Left lobe of liver (tissue), 2 donors: ENCODE results near the gene CTRL. TPM values are rescaled to one million over a fixed set of nuclear protein-coding genes. Genes with fewer than 3 reads are reported as not detected.

Experiments used
- ATAC-seq: fragments of 200-7000 bp; cut with Tn5 transposase; one replicate; pipeline ENCODE4 v1.9.1; 2020; ENCODE audit warnings: mild to moderate bottlenecking, moderate library complexity
- DNase-seq: peaks from one replicate; pipeline ENCODE4 v3.0.0-alpha.2; 2020; ENCODE audit warnings: low spot score
- total RNA-seq: library from RNA; stranded (reverse); gene quantifications from one replicate; pipeline ENCODE4 v1.2.1, GENCODE V29; 2021
- donor health status: DM: no; HTN: no; CAD: no; lungs with moderate emphysema.
- donor health status: DM: no; HTN: yes; CAD: no.

CTRL gene
- total RNA-seq, 1 donor from 2014 or later: 0.73 TPM

DNA sequence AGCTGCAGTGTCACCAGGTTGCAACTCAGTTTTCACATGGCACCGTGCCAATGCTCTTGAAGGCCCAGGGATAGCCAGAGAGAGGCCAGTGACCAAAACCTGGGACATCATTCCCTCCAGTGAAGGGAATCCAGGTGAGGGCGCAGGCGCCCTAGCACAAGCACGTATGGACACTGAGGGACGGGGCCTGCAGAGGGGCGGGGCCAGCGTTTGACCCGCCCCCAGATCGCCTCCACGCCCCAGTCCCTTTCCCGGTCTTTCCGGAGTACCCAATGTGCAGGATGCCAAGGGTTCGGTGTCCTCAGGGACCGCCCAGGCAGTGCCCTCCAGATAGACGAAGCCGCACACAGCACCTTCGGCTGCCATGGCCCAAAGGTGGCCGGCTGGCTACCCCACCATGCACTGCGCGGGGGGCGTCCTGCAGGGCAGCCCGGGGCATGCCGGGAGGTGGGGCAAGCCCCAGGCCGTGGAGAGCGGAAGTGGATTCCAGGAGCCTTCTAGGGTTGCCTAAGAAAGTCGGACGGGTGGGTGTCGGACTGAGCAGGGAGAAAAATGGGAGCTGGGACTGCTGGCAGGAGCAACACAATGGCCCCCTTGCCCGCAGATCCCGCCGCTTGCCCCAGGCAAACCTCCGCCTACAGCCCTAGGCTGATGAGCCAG, 32.1 kb upstream of the CTRL start:
- DNase-seq (no peak), ATAC-seq (no peak)

GRCh38 chr16:67963292-67963661, 31.6 kb upstream of the CTRL start:
- DNase-seq: no peak
- no peak for ATAC-seq

- ATAC-seq (no peak), DNase-seq (no peak)
Observed at GRCh38 chr16:67962135-67962534, 30.5 kb upstream of the CTRL start.

DNA sequence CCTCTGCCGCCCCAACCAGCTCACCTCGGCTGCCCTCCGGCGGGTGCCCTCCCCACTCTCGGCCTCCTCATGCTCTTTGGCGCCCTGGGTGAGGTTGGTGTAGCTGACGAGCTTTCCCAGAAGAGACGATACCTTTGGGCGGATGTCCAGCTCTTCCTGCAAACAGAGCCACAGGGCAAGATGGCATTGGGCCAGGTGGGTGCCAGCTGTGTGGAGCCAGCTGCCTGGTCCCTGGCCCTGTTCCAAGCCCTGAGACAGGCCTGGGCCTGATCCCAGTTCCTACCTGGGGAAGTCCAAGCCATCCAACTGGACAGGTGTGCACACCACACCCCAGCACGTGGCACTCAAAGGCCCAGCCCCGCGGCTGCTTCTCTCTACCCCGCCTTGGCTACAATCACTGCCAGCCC, 29.9 kb upstream of the CTRL start:
- DNase-seq: peak; percentile 94
- peak; percentile 81 for ATAC-seq

DNA sequence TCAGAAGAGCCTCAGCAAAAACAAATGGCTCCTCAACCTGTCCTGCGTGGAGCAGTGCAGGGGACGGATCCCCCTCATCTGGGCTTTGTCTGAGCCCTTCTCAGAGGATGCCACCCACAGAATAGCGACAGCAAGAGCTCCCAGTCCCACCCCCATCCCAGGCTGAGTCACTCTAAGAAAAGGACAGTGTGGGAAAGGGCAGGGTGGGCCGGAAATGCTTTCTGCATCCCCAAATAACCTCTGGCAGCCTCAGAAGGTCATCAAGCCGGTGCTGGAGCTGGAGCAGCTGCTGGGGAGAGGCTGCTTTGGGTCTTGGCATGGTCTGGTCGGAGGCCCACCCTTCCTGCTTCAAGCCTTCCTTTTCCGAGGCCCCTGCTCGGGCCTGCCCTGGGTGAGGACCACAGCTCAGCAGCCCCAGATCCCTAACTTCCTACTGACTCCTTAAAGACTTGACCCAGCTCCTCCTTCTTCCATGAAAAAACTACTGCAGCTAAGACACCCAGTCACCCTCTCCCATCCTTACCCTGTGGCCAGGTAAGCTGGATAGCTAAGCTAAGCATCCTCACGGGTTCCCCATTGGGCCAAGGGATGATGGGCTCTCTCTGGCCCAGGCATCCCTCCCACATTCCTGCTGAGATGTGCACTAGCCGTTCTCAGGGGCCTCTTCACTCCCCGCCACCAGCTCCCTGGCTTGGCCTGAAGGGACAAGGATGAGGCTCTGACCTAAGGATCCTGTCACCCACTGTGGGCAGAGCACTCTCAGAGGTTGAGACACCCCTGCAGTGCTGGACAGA, 28.1 kb upstream of the CTRL start:
- ATAC-seq: peak; percentile 8
- DNase-seq: no peak

DNA sequence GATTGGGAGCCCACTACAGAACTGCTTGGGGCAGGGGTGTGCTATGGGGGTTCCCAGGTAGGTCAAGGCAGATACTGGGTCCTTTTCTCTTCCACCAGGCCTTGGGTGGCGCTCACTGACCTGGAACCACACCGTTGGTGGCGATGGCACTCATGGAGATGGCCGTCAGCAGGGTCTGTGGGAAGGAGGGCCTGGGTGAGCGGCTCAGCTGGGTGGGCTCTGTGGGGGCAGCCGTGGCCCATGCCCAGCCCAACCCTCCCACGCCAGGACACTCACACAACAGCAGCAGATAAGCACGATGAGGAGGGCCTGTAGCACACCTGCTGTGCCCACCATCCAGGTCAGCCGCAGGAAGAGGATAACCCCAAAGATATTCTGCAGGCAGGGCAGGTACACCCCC, 26.0 kb upstream of the CTRL start:
- ATAC-seq (no peak), DNase-seq (no peak)

DNA sequence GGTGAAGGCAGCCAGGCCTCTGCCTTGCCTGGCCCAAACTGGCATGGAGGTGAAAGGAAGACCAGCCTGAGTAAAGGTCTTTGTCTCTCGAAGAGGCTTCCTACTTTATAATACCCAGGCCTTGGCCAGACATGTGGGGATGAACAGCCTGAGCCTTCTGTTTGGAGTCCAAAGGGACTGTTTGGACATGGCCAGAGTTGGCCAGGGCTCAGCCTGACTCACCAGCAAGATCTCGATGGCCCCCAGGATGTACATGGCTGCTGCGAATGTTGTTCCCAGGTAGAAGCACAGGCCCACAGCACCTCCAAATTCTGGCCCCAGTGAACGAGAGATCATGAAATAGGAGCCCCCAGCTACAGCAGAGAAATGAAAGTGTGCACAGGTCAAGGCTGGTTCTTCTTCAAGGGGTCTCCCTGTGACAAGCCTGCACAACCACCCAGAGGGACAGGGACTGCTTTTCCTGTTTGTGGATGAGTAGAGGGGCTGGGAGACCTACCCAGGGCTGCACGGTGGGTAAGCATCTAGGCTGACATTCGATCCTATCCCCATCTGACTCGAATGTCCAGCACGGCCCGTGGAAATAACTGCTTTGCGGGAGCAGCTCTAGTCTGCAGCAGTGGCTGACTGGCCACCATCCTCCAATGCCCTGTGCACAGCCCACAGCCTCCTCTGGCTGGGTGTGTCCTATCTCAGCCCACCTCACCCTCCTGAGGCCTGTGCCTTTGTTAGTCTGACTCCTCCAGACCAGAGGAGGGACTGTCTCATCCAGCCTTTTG, 22.9 kb upstream of the CTRL start:
- ATAC-seq (peak; percentile 94), DNase-seq (peak; percentile 79)

GRCh38 chr16:67953641-67954375, 22.1 kb upstream of the CTRL start:
- peak; percentile 45 for ATAC-seq
- peak; percentile 49 for DNase-seq

- ATAC-seq: no peak
- no peak for DNase-seq
Observed at GRCh38 chr16:67951485-67951884, 19.8 kb upstream of the CTRL start.

DNA sequence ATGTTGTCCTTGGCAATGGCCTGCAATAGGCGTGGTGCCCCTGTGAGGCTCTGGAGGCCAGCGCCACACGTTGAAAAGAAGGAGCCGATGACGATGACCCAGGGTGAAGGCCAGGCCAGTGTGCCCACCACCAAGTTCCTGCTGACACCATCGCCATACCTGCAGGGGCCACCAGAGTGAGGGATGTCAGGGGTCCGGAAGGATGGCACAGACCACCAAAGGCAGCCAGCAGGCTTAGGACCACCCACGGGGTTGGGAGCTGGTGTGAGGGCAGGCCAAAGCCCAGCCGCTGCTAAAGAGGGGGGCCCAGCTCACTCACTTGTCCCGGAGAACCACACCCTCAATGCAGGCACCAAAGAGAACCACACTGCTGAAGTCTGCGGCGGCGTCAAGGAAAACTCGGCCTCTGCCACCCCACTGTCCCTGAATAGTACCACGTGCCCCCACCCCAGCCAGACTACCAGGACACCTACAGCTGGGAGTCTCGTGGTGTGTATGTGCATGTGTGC, 18.7 kb upstream of the CTRL start:
- ATAC-seq (no peak), DNase-seq (no peak)

DNA sequence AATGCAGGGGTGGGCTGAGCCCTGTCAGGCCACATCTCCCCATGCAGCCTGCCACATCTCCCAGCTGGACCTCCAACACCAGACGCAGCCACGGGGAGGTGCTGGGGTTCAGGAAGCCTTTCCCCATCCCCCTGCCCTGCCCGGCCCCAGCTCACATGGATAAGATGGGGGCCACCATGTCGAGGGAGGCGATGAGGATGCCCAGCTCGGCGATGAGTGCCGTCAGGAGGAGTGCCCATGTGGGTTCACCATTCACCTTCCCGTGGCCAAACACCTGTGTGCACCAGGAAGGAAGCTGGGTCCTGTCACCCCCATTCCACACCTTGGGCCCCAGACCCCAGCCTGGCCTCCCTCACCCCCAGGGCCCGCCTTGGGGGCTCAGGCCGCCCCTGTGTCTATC, 18.0 kb upstream of the CTRL start:
- no peak for ATAC-seq

DNA sequence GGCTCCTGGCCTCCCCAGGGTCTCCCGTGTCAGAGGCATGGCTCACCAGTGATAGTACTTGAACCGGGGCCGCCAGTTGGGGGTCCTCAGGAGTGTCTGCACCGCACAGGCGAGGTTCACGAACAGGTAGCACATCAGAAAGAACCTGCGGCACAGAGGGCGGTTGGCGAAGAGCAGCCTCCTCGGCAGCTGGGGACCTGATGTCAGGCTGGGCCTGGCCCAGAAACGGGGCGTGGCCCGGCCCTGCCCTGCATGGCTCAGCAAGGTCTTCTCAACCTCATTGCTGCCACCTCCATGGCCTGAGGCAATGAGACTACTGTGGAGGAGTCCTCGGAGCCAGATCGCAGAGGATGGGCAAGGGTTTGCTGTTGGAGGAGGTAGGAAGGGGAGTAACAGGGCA, 16.4 kb upstream of the CTRL start:
- DNase-seq (no peak), ATAC-seq (no peak)

More for the DNA sequence above, 18.0 kb upstream of the CTRL start:
- DNase-seq: no peak

DNA sequence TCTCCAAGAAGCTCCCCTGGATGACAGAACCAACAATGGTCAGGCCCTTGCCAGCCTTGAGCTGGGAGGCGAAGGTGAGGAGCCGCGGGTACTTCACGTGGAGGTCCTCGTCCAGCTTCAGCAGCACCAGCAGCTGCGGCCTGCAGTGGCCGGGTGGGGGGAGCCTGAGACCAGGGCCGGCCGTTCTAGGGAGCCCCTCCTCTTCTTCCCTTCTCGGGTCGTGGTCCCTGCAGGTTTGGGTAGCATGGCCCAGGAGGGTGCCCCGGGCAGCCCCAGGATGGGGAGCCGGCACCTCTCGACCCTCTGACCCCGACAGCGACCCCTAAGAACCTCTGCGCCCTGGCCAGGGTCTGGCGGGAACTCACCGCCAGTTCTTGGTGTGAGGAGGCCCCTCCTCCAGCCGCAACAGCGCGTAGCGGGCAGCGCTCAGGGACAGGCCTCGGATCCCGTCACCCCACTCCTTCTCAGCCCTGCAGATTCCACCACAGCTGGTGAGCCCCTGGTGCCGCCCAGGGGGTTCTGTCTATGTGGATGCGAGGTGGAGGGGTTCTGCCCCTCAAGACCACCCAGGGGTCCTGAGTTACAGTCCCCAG, 15.4 kb upstream of the CTRL start:
- DNase-seq (no peak), ATAC-seq (no peak)

DNA sequence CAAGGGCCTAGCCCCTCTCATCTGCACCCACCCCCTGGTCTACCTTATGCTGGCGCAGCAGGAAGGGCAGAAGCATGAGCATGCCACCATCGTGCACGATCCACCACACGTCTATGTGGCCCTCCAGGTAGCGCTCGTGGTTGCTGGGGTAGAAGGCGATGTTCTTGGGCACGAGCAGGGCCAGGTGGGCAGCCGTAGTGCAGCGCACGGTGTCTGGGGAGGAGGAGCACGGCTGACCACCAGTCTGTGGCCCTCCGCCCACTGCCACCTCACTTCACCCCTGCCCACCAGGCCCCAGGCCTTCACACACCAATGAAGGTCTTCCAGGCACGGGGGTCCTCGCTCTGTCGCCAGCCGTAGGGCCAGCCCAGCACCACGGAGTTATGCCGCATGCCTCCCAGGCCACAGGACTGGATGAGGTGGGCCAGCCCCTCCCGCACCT, 14.5 kb upstream of the CTRL start:
- DNase-seq (no peak), ATAC-seq (no peak)

DNA sequence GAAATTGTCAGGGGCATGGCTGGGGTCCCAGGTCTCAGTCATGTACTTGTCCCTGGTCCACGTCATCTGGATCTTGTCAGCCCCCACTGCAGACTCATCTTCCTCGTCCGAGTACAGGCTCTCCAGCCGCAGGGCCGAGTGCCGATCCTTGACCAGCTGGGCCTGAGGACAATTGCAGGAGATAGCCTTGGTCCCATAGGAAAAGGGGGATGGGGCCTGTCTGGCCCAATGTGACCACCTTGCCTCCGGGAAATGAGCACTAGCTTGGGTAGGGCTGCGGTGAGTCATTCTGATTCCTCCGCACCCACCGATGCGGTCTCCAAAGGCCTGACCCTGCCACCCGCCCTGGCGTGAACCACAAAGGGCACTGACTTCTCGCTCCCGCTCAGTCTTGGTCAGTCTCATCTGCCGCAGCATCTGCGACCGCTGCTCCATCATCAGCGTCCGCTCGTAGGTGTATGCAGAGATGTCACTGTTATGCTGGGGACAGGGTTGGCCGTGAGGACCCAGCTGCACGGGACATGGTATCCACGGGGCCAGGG, 13.8 kb upstream of the CTRL start:
- ATAC-seq (no peak), DNase-seq (no peak)

DNA sequence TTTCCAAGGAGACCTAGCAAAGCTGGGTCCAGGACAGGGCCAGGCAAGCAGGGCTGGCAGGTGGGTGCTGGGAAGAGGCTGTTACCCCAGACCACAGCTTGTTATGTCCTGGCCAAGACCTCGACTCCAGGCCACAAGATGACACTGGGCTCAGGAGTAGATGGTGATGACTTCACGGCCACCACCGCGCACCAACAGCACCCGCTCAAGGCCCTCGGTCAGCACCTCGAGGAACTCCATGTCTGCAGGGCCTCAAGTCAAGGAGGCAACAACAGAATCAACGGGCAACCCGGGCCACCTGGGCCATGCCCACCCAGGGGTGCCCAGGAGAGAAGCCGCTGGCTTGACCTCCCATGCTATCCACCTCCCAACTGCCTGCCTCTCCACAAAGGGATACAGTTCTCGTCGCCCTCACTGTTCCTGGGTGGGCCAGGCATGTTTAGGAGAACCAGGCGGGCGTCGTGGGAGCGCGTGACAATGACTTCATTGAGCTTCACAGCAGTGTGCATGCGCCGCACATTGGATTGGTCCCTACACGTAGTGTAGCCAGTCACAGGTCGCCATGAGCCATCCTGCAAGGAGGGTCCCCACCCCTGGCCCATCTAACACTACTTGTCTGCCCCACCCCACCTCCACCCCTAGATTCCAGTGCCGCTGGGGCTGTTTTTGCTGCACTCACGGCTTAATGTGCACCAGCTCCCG, 13.2 kb upstream of the CTRL start:
- ATAC-seq: no peak
- DNase-seq: no peak

GRCh38 chr16:67943619-67944504, 12.2 kb upstream of the CTRL start, which contains the start of gene LCAT:
Gene LCAT, minus strand, starts transcription at chr16:67944120. Its CDS starts 19 bp downstream, at chr16:67944101.
- ATAC-seq: peak; percentile 76

DNA sequence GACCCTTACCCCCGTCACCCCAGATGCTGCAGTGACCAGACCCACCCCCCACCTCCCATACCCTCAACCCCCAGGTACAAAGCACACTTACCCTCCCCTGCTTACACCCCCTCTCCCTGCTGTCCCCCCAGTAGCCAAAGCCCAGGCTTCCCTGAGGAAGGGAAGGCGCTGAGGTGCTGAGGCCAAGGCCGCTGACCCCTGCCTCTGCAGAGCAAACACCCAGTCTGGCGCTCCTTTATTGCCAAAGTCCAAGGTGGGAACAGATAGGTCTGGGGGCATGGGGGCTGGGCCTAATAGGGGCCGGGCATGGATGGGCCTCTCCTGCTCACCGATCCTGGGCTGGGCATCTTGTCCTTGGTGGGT, 11.6 kb upstream of the CTRL start:
- ATAC-seq: peak; percentile 65
- peak; percentile 85 for DNase-seq

More at GRCh38 chr16:67943619-67944504, 12.2 kb upstream of the CTRL start, which contains the start of gene LCAT:
- peak; percentile 93 for DNase-seq
